Measurements from ENCODE around the gene MOB2. TPM values are rescaled to one million over a fixed set of nuclear protein-coding genes. Genes with fewer than 3 reads are reported as not detected.

The MOB2 gene
- 17.3 and 24.8 TPM in 2 replicates for total RNA-seq

DNA sequence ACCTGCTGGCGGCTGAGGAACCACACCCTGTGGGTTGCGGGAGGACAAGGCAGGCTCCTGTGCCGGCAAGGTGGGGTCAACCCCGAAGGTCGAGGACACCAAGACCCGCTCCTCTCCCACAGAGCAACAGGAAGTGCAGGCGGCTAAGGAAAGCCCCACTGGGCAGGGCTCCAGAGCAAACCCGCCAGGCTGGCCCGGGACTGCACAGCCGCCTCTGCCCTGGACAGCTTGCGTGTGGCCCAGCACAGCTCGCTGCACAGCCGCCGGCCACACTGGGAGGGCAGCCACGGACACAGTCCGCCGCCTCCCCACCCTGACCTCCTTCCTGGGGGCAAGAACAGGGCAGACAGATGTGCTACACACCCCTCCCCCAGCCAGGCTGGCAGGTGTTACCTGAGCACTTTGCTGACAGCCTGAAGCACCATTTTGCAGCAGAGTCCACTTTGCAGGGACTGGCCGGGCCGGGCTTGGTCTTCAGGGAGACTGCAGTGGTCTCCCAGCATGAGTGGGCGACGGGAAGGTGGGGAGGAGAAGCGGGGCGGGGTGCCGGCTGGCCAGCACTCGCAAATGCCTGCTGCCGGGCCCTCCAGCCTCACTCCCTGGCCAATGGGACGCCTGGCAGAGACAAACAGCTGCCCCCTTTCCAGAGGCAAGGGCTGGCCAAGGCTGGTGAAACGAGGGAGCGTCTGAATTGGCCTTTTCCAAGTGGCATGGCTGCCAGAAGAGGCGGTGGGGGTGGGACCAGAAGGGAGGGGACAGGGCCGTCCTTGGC, at the start of gene MOB2:
TSS of gene MOB2 (minus strand) at position 726 of the 772 bp plus-strand sequence. CDS start at position 503, 223 bp downstream.

Other genes starting within 250 kb of the MOB2 start
- gene TOLLIP, start 177.1 kb downstream of the MOB2 start, total RNA-seq: 68.9 and 70.7 TPM in 2 replicates
- gene BRSK2, start 96.8 kb downstream of the MOB2 start, total RNA-seq: 0.14 and 0.28 TPM in 2 replicates
- 0.19 and 0.56 TPM in 2 replicates for gene DUSP8, start 85.5 kb upstream of the MOB2 start, total RNA-seq
- not detected in 2 replicates for gene KRTAP5-1, start 98.5 kb upstream of the MOB2 start, total RNA-seq
- not detected in 2 replicates for gene KRTAP5-2, start 111.5 kb upstream of the MOB2 start, total RNA-seq
- gene KRTAP5-3, start 121.7 kb upstream of the MOB2 start, total RNA-seq: not detected in 2 replicates
- gene KRTAP5-4, start 135.4 kb upstream of the MOB2 start, total RNA-seq: not detected in 2 replicates
- gene KRTAP5-5, start 143.0 kb upstream of the MOB2 start, total RNA-seq: not detected in 2 replicates
- not detected in 2 replicates for gene KRTAP5-6, start 210.4 kb upstream of the MOB2 start, total RNA-seq